GM19239 (cell line): Measurements from ENCODE around the gene ETFB.
A peak's percentile ranks its signal among the peaks of the same experiment; 100 is the strongest.

Source experiments
- DNase-seq: peaks from one replicate; pipeline ENCODE4 v3.0.0; 2011; ENCODE audit warnings: low spot score; ENCODE audit not compliant: insufficient read length
- FAIRE-seq: peaks from 2 replicates; lab custom pipeline; 2011; peaks lifted over from hg19 to GRCh38; lab: Jason Lieb, UNC

ETFB gene

GRCh38 chr19:51375504-51376221, 9.5 kb upstream of the ETFB start:
- DNase-seq = no peak
- no peak for FAIRE-seq

GRCh38 chr19:51372649-51373504, 6.7 kb upstream of the ETFB start, which contains the start of gene NKG7:
Gene NKG7, minus strand, starts transcription at chr19:51372654. Its CDS starts 119 bp downstream, at chr19:51372535.
- FAIRE-seq (peak; percentile 92), DNase-seq (no peak)

GRCh38 chr19:51372021-51372648, 5.9 kb upstream of the ETFB start:
- FAIRE-seq (no peak), DNase-seq (no peak)

GRCh38 chr19:51371186-51371690, 5.0 kb upstream of the ETFB start:
- DNase-seq (no peak), FAIRE-seq (no peak)

GRCh38 chr19:51370230-51370629, 4.0 kb upstream of the ETFB start:
- DNase-seq = no peak
- no peak for FAIRE-seq

GRCh38 chr19:51368366-51369282, 2.4 kb upstream of the ETFB start, which contains the start of gene CLDND2:
Gene CLDND2, minus strand, starts transcription at chr19:51369003. Its CDS starts 426 bp downstream, at chr19:51368577.
- no peak for DNase-seq
- FAIRE-seq = no peak

- DNase-seq (peak; percentile 85), FAIRE-seq (peak; percentile 93)
Measured at GRCh38 chr19:51367565-51368365, 1.6 kb upstream of the ETFB start.

- DNase-seq (no peak), FAIRE-seq (no peak)
Measured at GRCh38 chr19:51367255-51367564, 1.0 kb upstream of the ETFB start.

GRCh38 chr19:51366389-51367254, 434 bp upstream of the ETFB start:
- peak; percentile 86 for FAIRE-seq

GRCh38 chr19:51365211-51365964, 800 bp downstream of the ETFB start:
- FAIRE-seq (peak; percentile 44), DNase-seq (no peak)

More at GRCh38 chr19:51366389-51367254, 434 bp upstream of the ETFB start:
- DNase-seq = peak; percentile 88

GRCh38 chr19:51364200-51365106, 1.7 kb downstream of the ETFB start:
- DNase-seq (no peak), FAIRE-seq (no peak)

- DNase-seq = no peak
- FAIRE-seq = no peak
Measured at GRCh38 chr19:51361239-51361638, 4.9 kb downstream of the ETFB start.

GRCh38 chr19:51359294-51359693, 6.9 kb downstream of the ETFB start:
- FAIRE-seq (no peak), DNase-seq (no peak)

- no peak for FAIRE-seq
- no peak for DNase-seq
Measured at GRCh38 chr19:51357952-51358351, 8.2 kb downstream of the ETFB start.

- no peak for FAIRE-seq
- no peak for DNase-seq
Measured at GRCh38 chr19:51356159-51356801, 9.9 kb downstream of the ETFB start.

- no peak for FAIRE-seq
- DNase-seq = no peak
Measured at GRCh38 chr19:51354742-51355148, 11.4 kb downstream of the ETFB start.
